ENCODE results near the gene KCNG2. TPM values are rescaled to one million over a fixed set of nuclear protein-coding genes. Genes with fewer than 3 reads are reported as not detected.

The KCNG2 gene, protein sequence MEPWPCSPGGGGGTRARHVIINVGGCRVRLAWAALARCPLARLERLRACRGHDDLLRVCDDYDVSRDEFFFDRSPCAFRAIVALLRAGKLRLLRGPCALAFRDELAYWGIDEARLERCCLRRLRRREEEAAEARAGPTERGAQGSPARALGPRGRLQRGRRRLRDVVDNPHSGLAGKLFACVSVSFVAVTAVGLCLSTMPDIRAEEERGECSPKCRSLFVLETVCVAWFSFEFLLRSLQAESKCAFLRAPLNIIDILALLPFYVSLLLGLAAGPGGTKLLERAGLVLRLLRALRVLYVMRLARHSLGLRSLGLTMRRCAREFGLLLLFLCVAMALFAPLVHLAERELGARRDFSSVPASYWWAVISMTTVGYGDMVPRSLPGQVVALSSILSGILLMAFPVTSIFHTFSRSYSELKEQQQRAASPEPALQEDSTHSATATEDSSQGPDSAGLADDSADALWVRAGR
- total RNA-seq, result 1.3 and 4.7 TPM in 2 replicates

DNA sequence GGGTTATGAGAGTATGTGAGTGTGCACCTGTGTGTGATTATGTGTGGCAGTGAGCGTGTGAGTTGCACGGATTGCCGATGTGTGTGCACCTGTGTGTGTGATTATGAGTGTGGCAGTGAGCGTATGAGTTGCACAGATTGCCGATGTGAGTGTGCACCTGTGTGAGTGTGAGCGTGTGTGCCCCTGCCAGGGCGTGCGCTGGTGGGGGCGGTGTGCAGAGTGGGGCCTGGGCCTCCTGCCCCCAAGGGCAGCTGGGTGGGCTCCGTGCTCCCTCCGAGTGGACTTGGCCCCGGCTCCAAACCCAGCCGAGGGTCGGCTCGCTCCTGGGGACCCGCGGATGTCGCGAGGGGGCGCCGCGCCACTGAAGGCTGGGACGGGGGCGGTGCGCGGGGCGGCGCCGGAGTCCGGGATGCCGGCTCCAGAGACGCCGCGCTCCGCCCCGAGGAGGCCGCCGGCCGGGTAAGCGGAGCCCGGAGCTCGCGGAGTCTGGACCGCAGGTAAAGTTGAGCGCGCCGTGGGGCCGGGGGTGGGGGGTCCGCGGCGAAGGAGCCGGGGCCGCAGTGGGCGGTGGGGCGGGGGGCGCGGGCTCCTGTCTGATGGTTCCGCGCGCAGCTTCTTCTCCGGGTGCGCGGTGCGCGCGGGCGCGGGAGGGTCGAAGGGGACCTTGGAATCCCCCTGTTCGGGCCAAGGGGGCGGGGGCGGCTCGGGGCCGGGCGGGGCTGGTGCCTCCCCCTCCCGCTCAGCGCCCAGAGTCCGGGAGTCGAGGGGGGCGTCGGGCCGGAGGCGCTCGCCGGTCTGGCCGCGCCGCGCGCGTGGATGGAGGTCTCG, at the start of gene KCNG2:
TSS of gene KCNG2 (plus strand) at position 421 of the 828 bp plus-strand sequence. CDS start 65,730 bp downstream, outside the sequence.

Other genes starting within 250 kb of the KCNG2 start
- gene CTDP1, start 118.1 kb upstream of the KCNG2 start, total RNA-seq, result 24.2 and 30.2 TPM in 2 replicates
- gene SLC66A2, start 153.7 kb downstream of the KCNG2 start, total RNA-seq, result 34.7 and 47.2 TPM in 2 replicates
- gene HSBP1L1, start 166.7 kb downstream of the KCNG2 start, total RNA-seq, result 9.2 and 9.7 TPM in 2 replicates
- 64.0 and 73.1 TPM in 2 replicates for gene TXNL4A, start 190.6 kb downstream of the KCNG2 start, total RNA-seq
- 15.6 and 18.7 TPM in 2 replicates for gene RBFA, start 236.5 kb downstream of the KCNG2 start, total RNA-seq

Data from smooth muscle cell of bladder (primary cell).